ENCODE data around the gene PCDHGA7.
"Not testable (repeated sequence)": the region's sequence is repeated elsewhere in the genome, so short reads cannot be mapped to it uniquely, and the experiment has no call there.

PCDHGA7 gene

DNA sequence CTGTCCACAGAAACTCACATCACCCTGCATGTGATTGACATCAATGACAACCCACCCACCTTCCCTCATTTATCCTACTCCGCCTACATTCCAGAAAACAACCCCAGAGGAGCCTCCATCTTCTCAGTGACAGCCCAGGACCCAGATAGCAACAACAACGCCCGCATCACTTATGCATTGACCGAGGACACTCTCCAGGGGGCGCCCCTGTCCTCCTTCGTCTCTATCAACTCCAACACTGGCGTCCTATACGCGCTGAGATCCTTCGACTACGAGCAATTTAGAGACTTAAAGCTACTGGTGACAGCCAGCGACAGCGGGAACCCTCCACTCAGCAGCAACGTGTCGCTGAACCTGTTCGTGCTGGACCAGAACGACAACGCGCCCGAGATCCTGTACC is 37.2 kb upstream of the PCDHGA7 start:
- no peak for DNase-seq (ENCODE audit: low read depth)
- TF ChIP-seq, protein P1, sequence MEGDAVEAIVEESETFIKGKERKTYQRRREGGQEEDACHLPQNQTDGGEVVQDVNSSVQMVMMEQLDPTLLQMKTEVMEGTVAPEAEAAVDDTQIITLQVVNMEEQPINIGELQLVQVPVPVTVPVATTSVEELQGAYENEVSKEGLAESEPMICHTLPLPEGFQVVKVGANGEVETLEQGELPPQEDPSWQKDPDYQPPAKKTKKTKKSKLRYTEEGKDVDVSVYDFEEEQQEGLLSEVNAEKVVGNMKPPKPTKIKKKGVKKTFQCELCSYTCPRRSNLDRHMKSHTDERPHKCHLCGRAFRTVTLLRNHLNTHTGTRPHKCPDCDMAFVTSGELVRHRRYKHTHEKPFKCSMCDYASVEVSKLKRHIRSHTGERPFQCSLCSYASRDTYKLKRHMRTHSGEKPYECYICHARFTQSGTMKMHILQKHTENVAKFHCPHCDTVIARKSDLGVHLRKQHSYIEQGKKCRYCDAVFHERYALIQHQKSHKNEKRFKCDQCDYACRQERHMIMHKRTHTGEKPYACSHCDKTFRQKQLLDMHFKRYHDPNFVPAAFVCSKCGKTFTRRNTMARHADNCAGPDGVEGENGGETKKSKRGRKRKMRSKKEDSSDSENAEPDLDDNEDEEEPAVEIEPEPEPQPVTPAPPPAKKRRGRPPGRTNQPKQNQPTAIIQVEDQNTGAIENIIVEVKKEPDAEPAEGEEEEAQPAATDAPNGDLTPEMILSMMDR (conservative IDR thresholded peaks at IDR 0.05; ENCODE audit: low read depth, low read length) = no peak
- H3K4me3 ChIP-seq (ENCODE audit: low read depth, low read length) = no peak overlapping the region

DNA sequence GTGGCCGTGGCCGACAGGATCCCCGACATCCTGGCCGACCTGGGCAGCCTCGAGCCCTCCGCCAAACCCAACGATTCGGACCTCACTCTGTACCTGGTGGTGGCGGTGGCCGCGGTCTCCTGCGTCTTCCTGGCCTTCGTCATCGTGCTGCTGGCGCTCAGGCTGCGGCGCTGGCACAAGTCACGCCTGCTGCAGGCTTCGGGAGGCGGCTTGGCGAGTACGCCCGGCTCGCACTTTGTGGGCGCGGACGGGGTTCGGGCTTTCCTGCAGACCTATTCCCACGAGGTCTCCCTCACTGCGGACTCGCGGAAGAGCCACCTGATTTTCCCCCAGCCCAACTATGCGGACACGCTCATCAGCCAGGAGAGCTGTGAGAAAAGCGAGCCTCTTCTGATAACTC is 36.5 kb upstream of the PCDHGA7 start:
- not testable (repeated sequence) for H3K4me3 ChIP-seq (ENCODE audit: low read depth, low read length); DNase-seq (ENCODE audit: low read depth)

DNA sequence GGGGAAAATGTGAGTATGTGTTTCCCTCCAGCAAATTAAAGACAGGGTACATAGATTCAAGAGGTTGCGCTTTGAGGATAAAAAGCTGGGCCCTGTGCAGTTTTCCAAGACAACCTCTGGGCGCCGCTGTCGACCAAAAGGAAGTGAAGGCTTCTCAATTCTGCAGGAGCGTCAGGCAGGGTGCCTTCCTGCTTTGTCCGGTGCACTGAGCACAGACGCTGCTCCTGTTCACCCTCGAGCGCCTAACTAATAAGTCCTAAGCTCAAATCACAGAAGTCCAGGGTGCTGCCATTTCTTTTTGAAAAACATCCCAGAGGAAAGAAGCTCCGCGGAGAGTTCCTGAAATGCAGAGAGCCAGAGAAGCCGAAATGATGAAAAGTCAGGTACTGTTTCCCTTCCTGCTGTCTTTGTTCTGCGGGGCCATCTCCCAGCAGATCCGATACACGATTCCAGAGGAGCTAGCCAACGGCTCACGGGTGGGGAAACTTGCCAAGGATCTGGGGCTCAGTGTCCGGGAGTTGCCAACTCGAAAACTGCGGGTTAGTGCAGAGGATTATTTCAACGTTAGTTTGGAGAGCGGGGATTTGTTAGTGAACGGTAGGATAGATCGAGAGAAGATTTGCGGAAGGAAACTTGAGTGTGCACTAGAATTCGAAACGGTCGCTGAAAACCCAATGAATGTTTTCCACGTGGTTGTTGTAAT is 32.5 kb upstream of the PCDHGA7 start, which contains the start of gene PCDHGB1:
Gene PCDHGB1 (plus strand): TSS at position 183 of the 703 bp plus-strand sequence. CDS start 162 bp downstream, at position 345.
- peak; percentile 47 for DNase-seq (ENCODE audit: low read depth)
- H3K4me3 ChIP-seq (ENCODE audit: low read depth, low read length) = peak within 1 kb of the TSS; percentile 9
- TF ChIP-seq, protein P1 (conservative IDR thresholded peaks at IDR 0.05; ENCODE audit: low read depth, low read length) = peak; percentile 51

DNA sequence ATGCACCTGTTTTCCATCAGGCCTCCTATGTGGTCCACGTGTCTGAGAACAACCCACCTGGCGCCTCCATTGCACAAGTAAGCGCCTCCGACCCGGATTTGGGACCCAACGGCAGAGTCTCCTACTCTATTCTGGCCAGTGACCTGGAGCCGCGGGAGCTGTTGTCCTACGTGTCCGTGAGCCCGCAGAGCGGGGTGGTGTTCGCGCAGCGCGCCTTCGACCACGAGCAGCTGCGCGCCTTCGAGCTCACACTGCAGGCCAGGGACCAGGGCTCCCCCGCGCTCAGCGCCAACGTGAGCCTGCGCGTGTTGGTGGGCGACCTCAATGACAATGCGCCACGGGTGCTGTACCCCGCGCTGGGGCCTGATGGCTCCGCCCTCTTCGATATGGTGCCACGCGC is 31.0 kb upstream of the PCDHGA7 start:
- H3K4me3 ChIP-seq (ENCODE audit: low read depth, low read length) = no peak overlapping the region
- TF ChIP-seq, protein P1 (conservative IDR thresholded peaks at IDR 0.05; ENCODE audit: low read depth, low read length) = no peak
- DNase-seq (ENCODE audit: low read depth) = no peak

DNA sequence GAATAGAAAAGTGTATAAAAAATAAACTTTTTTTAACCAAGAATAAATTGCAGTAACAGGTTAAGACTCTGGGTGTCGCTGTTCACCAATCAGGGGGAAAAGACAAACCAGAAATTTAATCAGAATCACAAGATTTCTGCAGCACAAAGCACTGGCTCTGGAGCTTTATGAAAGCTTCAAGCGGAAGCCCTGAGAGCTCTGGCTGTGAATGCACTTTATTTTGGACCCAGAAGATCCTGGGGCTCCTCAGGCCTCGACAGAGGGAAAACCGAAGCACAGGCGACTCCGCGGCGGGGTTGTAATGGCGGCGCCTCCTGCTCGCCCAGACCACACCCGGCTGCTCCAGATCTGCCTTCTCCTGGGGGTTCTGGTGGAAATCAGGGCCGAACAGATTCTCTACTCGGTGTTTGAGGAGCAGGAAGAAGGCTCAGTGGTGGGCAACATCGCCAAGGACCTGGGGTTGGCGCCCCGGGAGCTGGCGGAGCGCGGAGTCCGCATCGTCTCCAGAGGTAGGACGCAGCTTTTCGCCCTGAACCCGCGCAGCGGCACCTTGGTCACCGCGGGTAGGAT is 27.6 kb upstream of the PCDHGA7 start, which contains the start of gene PCDHGA4:
Gene PCDHGA4 (plus strand): TSS at position 122 of the 570 bp plus-strand sequence. CDS start 87 bp downstream, at position 209.
- H3K4me3 ChIP-seq (ENCODE audit: low read depth, low read length) = peak within 1 kb of the TSS; percentile 39
- TF ChIP-seq, protein P1 (conservative IDR thresholded peaks at IDR 0.05; ENCODE audit: low read depth, low read length) = peak; percentile 43
- DNase-seq (ENCODE audit: low read depth) = no peak

DNA sequence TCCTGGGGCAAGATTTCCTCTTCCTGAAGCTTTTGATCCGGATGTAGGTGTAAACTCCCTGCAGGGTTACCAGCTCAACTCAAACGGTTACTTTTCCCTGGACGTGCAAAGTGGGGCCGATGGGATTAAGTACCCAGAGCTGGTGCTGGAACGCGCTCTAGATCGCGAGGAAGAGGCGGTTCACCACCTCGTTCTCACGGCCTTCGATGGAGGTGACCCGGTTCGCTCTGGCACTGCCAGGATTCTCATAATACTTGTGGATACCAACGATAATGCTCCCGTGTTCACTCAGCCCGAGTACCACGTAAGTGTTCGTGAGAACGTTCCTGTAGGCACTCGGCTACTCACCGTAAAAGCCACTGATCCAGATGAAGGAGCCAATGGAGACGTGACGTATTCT is 26.9 kb upstream of the PCDHGA7 start:
- H3K4me3 ChIP-seq (ENCODE audit: low read depth, low read length) = no peak overlapping the region
- DNase-seq (ENCODE audit: low read depth) = no peak
- TF ChIP-seq, protein P1 (conservative IDR thresholded peaks at IDR 0.05; ENCODE audit: low read depth, low read length) = no peak

DNA sequence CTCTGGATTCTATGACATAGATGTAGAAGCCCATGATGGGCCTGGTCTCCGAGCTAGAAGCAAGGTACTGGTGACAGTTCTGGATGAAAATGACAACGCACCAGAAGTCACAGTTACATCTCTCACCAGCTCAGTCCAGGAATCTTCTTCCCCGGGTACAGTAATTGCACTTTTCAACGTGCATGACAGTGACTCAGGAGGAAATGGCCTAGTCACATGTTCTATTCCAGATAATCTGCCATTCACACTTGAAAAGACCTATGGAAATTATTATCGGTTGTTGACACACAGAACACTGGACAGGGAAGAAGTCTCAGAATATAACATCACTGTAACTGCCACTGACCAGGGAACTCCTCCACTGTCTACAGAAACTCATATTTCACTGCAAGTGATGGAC is 26.4 kb upstream of the PCDHGA7 start:
- H3K4me3 ChIP-seq (ENCODE audit: low read depth, low read length) = no peak overlapping the region
- no peak for DNase-seq (ENCODE audit: low read depth)
- TF ChIP-seq, protein P1 (conservative IDR thresholded peaks at IDR 0.05; ENCODE audit: low read depth, low read length) = no peak
